SK-N-SH (cell line): Measurements from ENCODE around the gene LILRA6.

Source experiments
- CHD2 ChIP-seq: fragments of 150-350 bp; IDR thresholded peaks from 2 replicates; pipeline ENCODE4 v1.6.1; 2018; ENCODE audit warnings: low read length; ENCODE audit not compliant: partially characterized antibody
- CTCF ChIP-seq: fragments of 200-600 bp; sonication (generic); IDR thresholded peaks from 2 replicates; pipeline ENCODE4 v1.6.1; 2017; ENCODE audit warnings: antibody characterized with exemption, mild to moderate bottlenecking, moderate library complexity
- EP300 ChIP-seq, 2 experiments: IDR thresholded peaks; 2 replicates each; pipeline versions ENCODE4 v1.4.0 to v1.6.1; 2012; ENCODE audit warnings: borderline replicate concordance in 1 of 2, low read depth in 1 of 2, low read length in 1 of 2
- JUND ChIP-seq: IDR thresholded peaks from 2 replicates; pipeline ENCODE4 v1.4.0; 2012
- MAX ChIP-seq: IDR thresholded peaks from 2 replicates; pipeline ENCODE4 v1.4.0; 2012; ENCODE audit warnings: low read depth
- MEF2A ChIP-seq: IDR thresholded peaks from 2 replicates; pipeline ENCODE4 v1.4.0; 2012; ENCODE audit warnings: low read depth, borderline replicate concordance
- POLR2AphosphoS5 ChIP-seq: IDR thresholded peaks from 2 replicates; pipeline ENCODE4 v1.6.1; 2012; ENCODE audit warnings: low read depth, low read length
- RXRA ChIP-seq: IDR thresholded peaks from 2 replicates; pipeline ENCODE4 v1.4.0; 2012; ENCODE audit warnings: low read depth, mild to moderate bottlenecking, borderline replicate concordance
- TEAD4 ChIP-seq: IDR thresholded peaks from 2 replicates; pipeline ENCODE4 v1.4.0; 2012; ENCODE audit warnings: mild to moderate bottlenecking, borderline replicate concordance; ENCODE audit not compliant: insufficient read depth
- USF2 ChIP-seq: fragments of 150-350 bp; IDR thresholded peaks from 2 replicates; pipeline ENCODE4 v1.6.1; 2017; ENCODE audit warnings: antibody characterized with exemption, low read length, low read depth, borderline replicate concordance

GRCh38 chr19:54252243-54252642, 9.7 kb upstream of the LILRA6 start:
- TF ChIP-seq CTCF = no peak
- no peak for TF ChIP-seq MEF2A
- no peak for TF ChIP-seq CHD2
- no peak for TF ChIP-seq JUND
- TF ChIP-seq TEAD4 = no peak
- TF ChIP-seq POLR2AphosphoS5 = no peak
- no peak for TF ChIP-seq MAX
- TF ChIP-seq RXRA = no peak
- TF ChIP-seq USF2 = no peak
- no peak for TF ChIP-seq EP300 (IDR thresholded peaks at IDR 0.05; ENCODE audit: borderline replicate concordance in 1 of 2, low read depth in 1 of 2, low read length in 1 of 2)
